Heart left ventricle (tissue), 13 donors: Measurements from ENCODE around the gene RDH11.

Experiments used
- POLR2A ChIP-seq, 2 donors: fragments of 450-650 bp; IDR thresholded peaks; one replicate each; pipeline ENCODE4 v1.6.1; 2017; ENCODE audit warnings: antibody characterized with exemption in 2 of 2, mild to moderate bottlenecking in 2 of 2, moderate library complexity in 2 of 2
- TF ChIP-seq, protein P1 (sequence below), 12 donors: fragments of 200-600 bp; sonication (generic) in 4 of 12; IDR thresholded peaks; one replicate each; pipeline versions ENCODE4 v1.5.0 to v1.8.0; 2018 to 2022; ENCODE audit warnings: antibody characterized with exemption in 12 of 12, mild to moderate bottlenecking in 5 of 12
- donor health status: ischemic (EF 13 %, LVEDD 7.1; RV severe dilation, severe dysfunction).
- donor health status: DM: no; HTN: yes; CAD: no.
- donor health status: DM: no; HTN: no; CAD: no.
- donor health status: ischemic (EF 25% LVEDD 6.9; RV normal size, moderate dysfunction).
- donor health status: ischemic (EF 25% LVEDD 5.7; RV mildly dilated, moderate dysfunction).
- donor health status: ischemic (EF 35%, LVEDD 5.7; RV mildly dilated, moderate dysfunction).
- donor health status: nonischemic (EF 11% LVEDD 7.7; RV severe dilation, severe dysfunction).
- donor health status: DM: yes; HTN: yes; CAD: no.
- donor health status: PGD.
- donor health status: ischemic (EF 29% LVEDD 5.4; RV normal size, mild dysfunction).
- donor health status: nonischemic (EF 23%, LVEDD 6.1; RV moderate dilation, normal function).

DNA sequence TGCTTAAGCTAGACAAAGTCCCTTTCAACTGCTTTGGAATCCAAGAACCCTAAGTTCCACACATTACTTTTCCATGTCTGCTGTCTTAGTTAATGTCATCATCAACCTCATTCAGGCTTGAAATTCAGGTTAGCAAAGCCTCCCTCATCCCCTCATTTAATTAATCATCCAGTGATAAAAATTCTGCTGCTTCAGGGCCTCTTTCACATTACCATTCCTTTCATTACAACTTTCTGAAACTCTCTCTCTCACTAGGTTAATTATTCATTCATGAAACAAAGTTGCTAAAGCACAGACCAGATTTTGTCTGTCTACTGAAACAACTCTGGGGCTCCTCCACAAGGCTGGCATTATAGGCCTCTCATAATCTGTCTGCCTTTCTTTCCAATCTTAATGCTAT is 11.7 kb downstream of the RDH11 start:
- TF ChIP-seq POLR2A (IDR thresholded peaks at IDR 0.05) = no peak
- TF ChIP-seq, protein P1, sequence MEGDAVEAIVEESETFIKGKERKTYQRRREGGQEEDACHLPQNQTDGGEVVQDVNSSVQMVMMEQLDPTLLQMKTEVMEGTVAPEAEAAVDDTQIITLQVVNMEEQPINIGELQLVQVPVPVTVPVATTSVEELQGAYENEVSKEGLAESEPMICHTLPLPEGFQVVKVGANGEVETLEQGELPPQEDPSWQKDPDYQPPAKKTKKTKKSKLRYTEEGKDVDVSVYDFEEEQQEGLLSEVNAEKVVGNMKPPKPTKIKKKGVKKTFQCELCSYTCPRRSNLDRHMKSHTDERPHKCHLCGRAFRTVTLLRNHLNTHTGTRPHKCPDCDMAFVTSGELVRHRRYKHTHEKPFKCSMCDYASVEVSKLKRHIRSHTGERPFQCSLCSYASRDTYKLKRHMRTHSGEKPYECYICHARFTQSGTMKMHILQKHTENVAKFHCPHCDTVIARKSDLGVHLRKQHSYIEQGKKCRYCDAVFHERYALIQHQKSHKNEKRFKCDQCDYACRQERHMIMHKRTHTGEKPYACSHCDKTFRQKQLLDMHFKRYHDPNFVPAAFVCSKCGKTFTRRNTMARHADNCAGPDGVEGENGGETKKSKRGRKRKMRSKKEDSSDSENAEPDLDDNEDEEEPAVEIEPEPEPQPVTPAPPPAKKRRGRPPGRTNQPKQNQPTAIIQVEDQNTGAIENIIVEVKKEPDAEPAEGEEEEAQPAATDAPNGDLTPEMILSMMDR (IDR thresholded peaks at IDR 0.05) = no peak
